A549 (cell line): ENCODE measurements around the gene LSR. TPM values are rescaled to one million over a fixed set of nuclear protein-coding genes. Genes with fewer than 3 reads are reported as not detected.

Source experiments
- ATAC-seq, 2 experiments: fragments of 200-7000 bp in 1 of 2; fragments of >200 bp in 1 of 2; cut with Nextera tagmentation in 1 of 2; cut with Tn5 transposase in 1 of 2; 3 replicates each; pipeline versions ENCODE4 v1.8.0 to v1.9.1; 2018 to 2020; ENCODE audit warnings: mild to moderate bottlenecking in 1 of 2, moderate library complexity in 1 of 2
- CTCF ChIA-PET: fragments of 300-600 bp; sonication (Branson Sonifier 250); formaldehyde crosslinking; extraction: SDS; loops from one replicate; lab custom pipeline; 2021; ENCODE audit warnings: antibody characterized with exemption, inconsistent platforms; lab: Yijun Ruan, JAX
- POLR2A ChIA-PET: fragments of 350-600 bp; formaldehyde crosslinking; extraction: SDS; loops from one replicate; lab custom pipeline; 2021; ENCODE audit warnings: antibody characterized with exemption, inconsistent platforms; lab: Yijun Ruan, JAX
- DNase-seq, 2 experiments: peaks; one replicate each; pipeline versions ENCODE4 v3.0.0 to v3.0.0-alpha.2; 2011 to 2016; ENCODE audit warnings: low read depth in 1 of 2, low spot score in 1 of 2
- FAIRE-seq: peaks from 2 replicates; lab custom pipeline; 2011; peaks lifted over from hg19 to GRCh38; lab: Jason Lieb, UNC
- H3K27ac ChIP-seq, 2 experiments: fragments of >200 bp; sonication (Bioruptor Twin); formaldehyde crosslinking; 3 replicates each; pipeline ENCODE4 v1.5.1; 2016 to 2017
- H3K4me1 ChIP-seq: fragments of >200 bp; sonication (Bioruptor Twin); formaldehyde crosslinking; 3 replicates; pipeline ENCODE4 v1.6.1; 2016
- H3K4me2 ChIP-seq: fragments of >200 bp; sonication (Bioruptor Twin); formaldehyde crosslinking; 3 replicates; pipeline ENCODE4 v1.6.1; 2016
- H3K4me3 ChIP-seq: fragments of >200 bp; sonication (Bioruptor Twin); formaldehyde crosslinking; 3 replicates; pipeline ENCODE4 v1.5.1; 2016
- H3K9me3 ChIP-seq: fragments of >200 bp; sonication (Bioruptor Twin); formaldehyde crosslinking; 3 replicates; pipeline ENCODE4 v1.6.1; 2016
- BCL3 ChIP-seq: fragments of >200 bp; sonication (Bioruptor Twin); formaldehyde crosslinking; IDR thresholded peaks from 3 replicates; pipeline ENCODE4 v1.6.1; 2016
- CBX8 ChIP-seq: fragments of 200-600 bp; sonication (generic); IDR thresholded peaks from 2 replicates; pipeline ENCODE4 v1.6.1; 2016
- CEBPB ChIP-seq, 2 experiments: fragments of >200 bp in 1 of 2; sonication (Bioruptor Twin) in 1 of 2; formaldehyde crosslinking in 1 of 2; IDR thresholded peaks; 2 replicates each; pipeline ENCODE4 v1.6.1; 2012 to 2016
- CHD2 ChIP-seq: fragments of 150-350 bp; IDR thresholded peaks from 2 replicates; pipeline ENCODE4 v1.6.1; 2014; ENCODE audit warnings: low read length; ENCODE audit not compliant: partially characterized antibody
- FOSB ChIP-seq: fragments of 250-450 bp; sonication (Bioruptor Pico); IDR thresholded peaks from 2 replicates; pipeline ENCODE4 v1.5.0; 2020; ENCODE audit warnings: mild to moderate bottlenecking, moderate library complexity
- HDAC2 ChIP-seq: fragments of 200-600 bp; sonication (generic); IDR thresholded peaks from 2 replicates; pipeline ENCODE4 v1.6.1; 2016
- HEYL ChIP-seq: fragments of 250-450 bp; sonication (Bioruptor Pico); IDR thresholded peaks from 2 replicates; pipeline ENCODE4 v1.8.0; 2021; ENCODE audit warnings: mild to moderate bottlenecking, moderate library complexity
- HMGXB4 ChIP-seq: fragments of 250-450 bp; sonication (Bioruptor Pico); IDR thresholded peaks from 2 replicates; pipeline ENCODE4 v1.5.0; 2021; ENCODE audit warnings: mild to moderate bottlenecking, moderate library complexity, borderline replicate concordance
- HOXB5 ChIP-seq: fragments of 250-450 bp; sonication (Bioruptor Pico); IDR thresholded peaks from 2 replicates; pipeline ENCODE4 v1.5.0; 2020; ENCODE audit warnings: mild to moderate bottlenecking, moderate library complexity
- KDM5A ChIP-seq: fragments of 200-600 bp; sonication (generic); IDR thresholded peaks from 2 replicates; pipeline ENCODE4 v1.6.1; 2016; ENCODE audit warnings: antibody characterized with exemption, mild to moderate bottlenecking
- MAZ ChIP-seq: fragments of 150-350 bp; IDR thresholded peaks from 2 replicates; pipeline ENCODE4 v1.6.1; 2014; ENCODE audit warnings: antibody characterized with exemption, low read depth, low read length, borderline replicate concordance
- NR3C1 ChIP-seq: fragments of >200 bp; sonication (Bioruptor Twin); formaldehyde crosslinking; IDR thresholded peaks from 3 replicates; pipeline ENCODE4 v1.6.1; 2017
- PHF8 ChIP-seq: fragments of 200-600 bp; sonication (generic); IDR thresholded peaks from 2 replicates; pipeline ENCODE4 v1.6.1; 2016; ENCODE audit warnings: low read depth, mild to moderate bottlenecking, antibody characterized with exemption, moderate library complexity, borderline replicate concordance
- POLR2A ChIP-seq: IDR thresholded peaks from 2 replicates; pipeline ENCODE4 v1.6.1; 2012; ENCODE audit warnings: mild to moderate bottlenecking, low read length
- RCOR1 ChIP-seq: fragments of 150-350 bp; IDR thresholded peaks from 2 replicates; pipeline ENCODE4 v1.6.1; 2014; ENCODE audit warnings: antibody characterized with exemption, low read length, low read depth
- RFX5 ChIP-seq: fragments of 450-650 bp; IDR thresholded peaks from 2 replicates; pipeline ENCODE4 v1.7.1; 2014; ENCODE audit warnings: antibody characterized with exemption, mild to moderate bottlenecking, moderate library complexity
- SMC3 ChIP-seq: fragments of >200 bp; sonication (Bioruptor Twin); formaldehyde crosslinking; IDR thresholded peaks from 3 replicates; pipeline ENCODE4 v1.6.1; 2018; ENCODE audit warnings: inconsistent platforms
- SREBF2 ChIP-seq: fragments of 450-650 bp; IDR thresholded peaks from 2 replicates; pipeline ENCODE4 v1.6.1; 2014; ENCODE audit warnings: mild to moderate bottlenecking, moderate library complexity
- TP53 ChIP-seq: fragments of 250-450 bp; sonication (Bioruptor Pico); IDR thresholded peaks from 2 replicates; pipeline ENCODE4 v1.5.0; 2021; ENCODE audit warnings: mild to moderate bottlenecking, moderate library complexity
- ZNF302 ChIP-seq: fragments of 250-450 bp; sonication (Bioruptor Pico); IDR thresholded peaks from 2 replicates; pipeline ENCODE4 v1.9.0; 2021; ENCODE audit warnings: inconsistent platforms, mild to moderate bottlenecking, moderate library complexity
- WGBS: methylation state at CpG from one replicate; pipeline ENCODE4 v1.1.6; 2017; ENCODE audit errors: missing lambda C conversion rate; 5-methylcytosine and 5-hydroxymethylcytosine counted together
- polyA plus RNA-seq, 4 experiments: library from polyadenylated mRNA; depleted of rRNA in 3 of 4; stranded (reverse); fragments of >200 nt; fragmentation: RNase III in 1 of 4; extraction: RNeasy Plus Mini Kit Qiagen cat#74134 plus additional on column Dnase treatment in 1 of 4; gene quantifications; 2 replicates in 3 of 4; 3 replicates in 1 of 4; pipeline ENCODE4 v1.2.3, GENCODE V29; 2011 to 2017

LSR gene
- polyA plus RNA-seq, 2 of the 4 experiments (the other 2 are of a cell fraction) = 2.1 to 3.6 TPM

GRCh38 chr19:35209646-35210045, 39.2 kb upstream of the LSR start (continued):
- no peak for TF ChIP-seq HMGXB4 (CRISPR knock-in tag)
- TF ChIP-seq KDM5A = no peak
- TF ChIP-seq HEYL (CRISPR knock-in tag) = no peak

- TF ChIP-seq PHF8 = no peak
- TF ChIP-seq CEBPB (IDR thresholded peaks at IDR 0.05) = 0 out of 4 replicates have a peak, but pooled peaks of 1 of the 2 experiments have one; percentile 11
- TF ChIP-seq HOXB5 (CRISPR knock-in tag) = no peak
- no peak for TF ChIP-seq POLR2A
- no peak for TF ChIP-seq ZNF302 (CRISPR knock-in tag)
- no peak for FAIRE-seq
- no peak for DNase-seq
- ATAC-seq = no peak
- H3K4me1 ChIP-seq = peaks cover 13% of the 10 kb centered on the region
- WGBS = 76% methylated on average over 7 of the region's 7 CpGs
- no peak overlapping the region for H3K4me3 ChIP-seq
- CTCF ChIA-PET = interaction anchor here (0.6 to 1.2 kb wide), 3 partner anchors 13 to 77 kb away, joined by 4 read pairs; no protein-coding TSS in a partner anchor
- H3K9me3 ChIP-seq = peaks cover 9% of the 10 kb centered on the region
- no peak overlapping the region for H3K27ac ChIP-seq
- no peak overlapping the region for H3K4me2 ChIP-seq
- POLR2A ChIA-PET = no interaction called here
These were observed 37.1 kb upstream of the LSR start for GRCh38 chr19:35211545-35212230.

- Histone ChIP-seq H3K4me1 (peaks cover 13% of the 10 kb centered on the region), H3K4me3 (no peak overlapping the region), H3K27ac (no peak overlapping the region), H3K4me2 (no peak overlapping the region), H3K9me3 (peaks cover 15% of the 10 kb centered on the region)
- CTCF ChIA-PET = no interaction called here
- POLR2A ChIA-PET = no interaction called here
- DNase-seq = no peak
- TF ChIP-seq RFX5 (no peak), SREBF2 (no peak), SMC3 (no peak), CHD2 (no peak), MAZ (no peak), BCL3 (no peak), ZNF302 (CRISPR knock-in tag) (no peak), FOSB (CRISPR knock-in tag) (no peak), CBX8 (no peak), TP53 (CRISPR knock-in tag) (no peak), HDAC2 (no peak), HMGXB4 (CRISPR knock-in tag) (no peak), NR3C1 (no peak), RCOR1 (no peak)
- FAIRE-seq = no peak
- ATAC-seq = no peak
- 44% methylated on average over 7 of the region's 7 CpGs for WGBS
These were observed 36.6 kb upstream of the LSR start for GRCh38 chr19:35212241-35212640.
